Measurements from ENCODE around the gene CASKIN1.

CASKIN1 gene

GRCh38 chr16:2233046-2233775 is 36.8 kb upstream of the CASKIN1 start:
- no peaks in the 10 kb centered on the region for H3K4me1 ChIP-seq (ENCODE audit: insufficient read depth, low read length, poor library complexity, severe bottlenecking)

DNA sequence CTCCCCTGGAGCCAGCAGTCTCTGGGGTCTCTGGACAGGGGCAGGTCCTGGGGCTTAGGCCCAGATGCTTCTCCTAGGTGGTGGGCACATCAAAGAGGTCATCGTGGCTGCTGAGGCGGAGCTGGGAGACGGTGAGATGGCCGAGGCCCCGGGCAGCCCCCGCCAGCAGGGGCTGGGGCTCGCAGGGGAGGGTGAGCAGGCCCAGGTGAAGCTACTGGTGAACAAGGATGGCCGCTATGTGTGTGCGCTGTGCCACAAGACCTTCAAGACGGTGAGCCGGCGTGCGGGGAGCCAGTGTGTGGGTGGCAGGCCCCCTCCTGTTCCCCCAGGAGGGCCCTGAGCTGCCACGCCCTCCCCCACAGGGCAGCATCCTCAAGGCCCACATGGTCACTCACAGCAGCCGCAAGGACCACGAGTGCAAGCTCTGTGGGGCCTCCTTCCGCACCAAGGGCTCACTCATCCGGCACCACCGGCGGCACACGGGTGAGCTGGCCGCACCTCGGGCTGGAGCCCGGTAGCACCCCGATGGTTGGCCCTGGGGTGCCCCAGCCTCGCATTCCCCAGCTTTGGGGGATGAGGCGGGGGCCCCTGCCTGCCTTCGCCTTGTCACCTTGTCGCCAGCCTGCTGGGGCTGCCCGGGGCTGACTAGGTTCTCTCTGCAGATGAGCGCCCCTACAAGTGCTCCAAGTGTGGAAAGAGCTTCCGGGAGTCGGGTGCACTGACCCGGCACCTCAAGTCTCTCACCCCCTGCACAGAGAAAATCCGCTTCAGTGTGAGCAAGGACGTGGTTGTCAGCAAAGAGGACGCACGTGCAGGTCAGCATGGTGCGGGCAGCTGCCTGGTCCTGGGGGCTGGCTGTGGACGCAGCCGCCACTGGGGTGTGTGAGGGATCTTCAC is 35.9 kb upstream of the CASKIN1 start:
- Histone ChIP-seq H2AFZ (ENCODE audit: low read length) (no peak overlapping the region), H3K4me2 (ENCODE audit: low read depth, low read length, poor library complexity, severe bottlenecking) (no peak overlapping the region), H3K9me3 (ENCODE audit: insufficient read depth, low read depth, low read length) (no peaks in the 10 kb centered on the region), H3K9me2 (replicated peaks; ENCODE audit: low read depth, low read length) (no peaks in the 10 kb centered on the region), H3K79me2 (ENCODE audit: insufficient read depth, low read length) (peaks cover 5% of the 10 kb centered on the region; the same call in 1 of the 2 replicates), H3K4me1 (ENCODE audit: insufficient read depth, low read length, poor library complexity, severe bottlenecking) (no peaks in the 10 kb centered on the region), H4K20me1 (ENCODE audit: insufficient read depth, low read length, poor library complexity, severe bottlenecking) (no peaks in the 10 kb centered on the region), H3F3A (ENCODE audit: low read depth) (no peaks in the 10 kb centered on the region), H3K27me3 (ENCODE audit: insufficient read depth, low read length, poor library complexity, severe bottlenecking) (no peaks in the 10 kb centered on the region), H3K36me3 (ENCODE audit: insufficient read depth, low read length) (no peaks in the 10 kb centered on the region; the same call in 1 of the 2 replicates), H3K4me3 (ENCODE audit: low read length, poor library complexity, severe bottlenecking) (no peak overlapping the region), H3K9ac (ENCODE audit: low read depth, low read length, poor library complexity, severe bottlenecking) (no peak overlapping the region)
- no peak for TF ChIP-seq EZH2phosphoT487 (IDR thresholded peaks at IDR 0.05; ENCODE audit: borderline replicate concordance)

More at GRCh38 chr16:2233046-2233775, 36.8 kb upstream of the CASKIN1 start:
- no peak overlapping the region for H2AFZ ChIP-seq (ENCODE audit: low read length)
- H3K9me3 ChIP-seq (ENCODE audit: insufficient read depth, low read depth, low read length), result no peaks in the 10 kb centered on the region
- H3K9me2 ChIP-seq (replicated peaks; ENCODE audit: low read depth, low read length), result no peaks in the 10 kb centered on the region
- H3K9ac ChIP-seq (ENCODE audit: low read depth, low read length, poor library complexity, severe bottlenecking), result no peak overlapping the region
- no peaks in the 10 kb centered on the region for H3K79me2 ChIP-seq (ENCODE audit: insufficient read depth, low read length)
- no peak for TF ChIP-seq EZH2phosphoT487 (IDR thresholded peaks at IDR 0.05; ENCODE audit: borderline replicate concordance)
- TF ChIP-seq, protein P1, sequence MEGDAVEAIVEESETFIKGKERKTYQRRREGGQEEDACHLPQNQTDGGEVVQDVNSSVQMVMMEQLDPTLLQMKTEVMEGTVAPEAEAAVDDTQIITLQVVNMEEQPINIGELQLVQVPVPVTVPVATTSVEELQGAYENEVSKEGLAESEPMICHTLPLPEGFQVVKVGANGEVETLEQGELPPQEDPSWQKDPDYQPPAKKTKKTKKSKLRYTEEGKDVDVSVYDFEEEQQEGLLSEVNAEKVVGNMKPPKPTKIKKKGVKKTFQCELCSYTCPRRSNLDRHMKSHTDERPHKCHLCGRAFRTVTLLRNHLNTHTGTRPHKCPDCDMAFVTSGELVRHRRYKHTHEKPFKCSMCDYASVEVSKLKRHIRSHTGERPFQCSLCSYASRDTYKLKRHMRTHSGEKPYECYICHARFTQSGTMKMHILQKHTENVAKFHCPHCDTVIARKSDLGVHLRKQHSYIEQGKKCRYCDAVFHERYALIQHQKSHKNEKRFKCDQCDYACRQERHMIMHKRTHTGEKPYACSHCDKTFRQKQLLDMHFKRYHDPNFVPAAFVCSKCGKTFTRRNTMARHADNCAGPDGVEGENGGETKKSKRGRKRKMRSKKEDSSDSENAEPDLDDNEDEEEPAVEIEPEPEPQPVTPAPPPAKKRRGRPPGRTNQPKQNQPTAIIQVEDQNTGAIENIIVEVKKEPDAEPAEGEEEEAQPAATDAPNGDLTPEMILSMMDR (conservative IDR thresholded peaks at IDR 0.05; ENCODE audit: low read length), result no peak
- H3F3A ChIP-seq (ENCODE audit: low read depth), result no peaks in the 10 kb centered on the region
- H4K20me1 ChIP-seq (ENCODE audit: insufficient read depth, low read length, poor library complexity, severe bottlenecking), result no peaks in the 10 kb centered on the region
- H3K36me3 ChIP-seq (ENCODE audit: insufficient read depth, low read length), result no peaks in the 10 kb centered on the region; the same call in 1 of the 2 replicates
- no peak overlapping the region for H3K4me2 ChIP-seq (ENCODE audit: low read depth, low read length, poor library complexity, severe bottlenecking)
- no peak overlapping the region for H3K4me3 ChIP-seq (ENCODE audit: low read length, poor library complexity, severe bottlenecking)
- H3K27me3 ChIP-seq (ENCODE audit: insufficient read depth, low read length, poor library complexity, severe bottlenecking), result no peaks in the 10 kb centered on the region

GRCh38 chr16:2231016-2231931 is 34.9 kb upstream of the CASKIN1 start:
- no peaks in the 10 kb centered on the region for H3K9me2 ChIP-seq (replicated peaks; ENCODE audit: low read depth, low read length)
- no peaks in the 10 kb centered on the region for H3F3A ChIP-seq (ENCODE audit: low read depth)
- H4K20me1 ChIP-seq (ENCODE audit: insufficient read depth, low read length, poor library complexity, severe bottlenecking), result no peaks in the 10 kb centered on the region
- TF ChIP-seq, protein P1 (conservative IDR thresholded peaks at IDR 0.05; ENCODE audit: low read length), result no peak
- no peak for TF ChIP-seq EZH2phosphoT487 (IDR thresholded peaks at IDR 0.05; ENCODE audit: borderline replicate concordance)
- no peak overlapping the region for H2AFZ ChIP-seq (ENCODE audit: low read length)
- no peaks in the 10 kb centered on the region for H3K4me1 ChIP-seq (ENCODE audit: insufficient read depth, low read length, poor library complexity, severe bottlenecking)
- peaks cover 13% of the 10 kb centered on the region; the same call in 1 of the 2 replicates for H3K79me2 ChIP-seq (ENCODE audit: insufficient read depth, low read length)
- H3K27me3 ChIP-seq (ENCODE audit: insufficient read depth, low read length, poor library complexity, severe bottlenecking), result no peaks in the 10 kb centered on the region
- no peaks in the 10 kb centered on the region for H3K9me3 ChIP-seq (ENCODE audit: insufficient read depth, low read depth, low read length)
- H3K4me3 ChIP-seq (ENCODE audit: low read length, poor library complexity, severe bottlenecking), result no peak overlapping the region
- no peak overlapping the region for H3K4me2 ChIP-seq (ENCODE audit: low read depth, low read length, poor library complexity, severe bottlenecking)
- H3K9ac ChIP-seq (ENCODE audit: low read depth, low read length, poor library complexity, severe bottlenecking), result no peak overlapping the region
- no peaks in the 10 kb centered on the region; the same call in 1 of the 2 replicates for H3K36me3 ChIP-seq (ENCODE audit: insufficient read depth, low read length)
